AG10803 (cell line): ENCODE data around the gene SEC23A.
"Not testable (repeated sequence)": the region's sequence is repeated elsewhere in the genome, so short reads cannot be mapped to it uniquely, and the experiment has no call there.

ENCODE experiments used
- DNase-seq: peaks from one replicate; pipeline ENCODE4 v3.0.0; 2010; ENCODE audit warnings: low read depth
- H3K4me3 ChIP-seq: 2 replicates; pipeline ENCODE4 v1.5.1; 2011; ENCODE audit warnings: mild to moderate bottlenecking, low read length, control low read depth
- CTCF ChIP-seq: conservative IDR thresholded peaks from 2 replicates; pipeline ENCODE4 v1.5.1; 2011; ENCODE audit warnings: mild to moderate bottlenecking, low read length, control low read depth, inconsistent platforms

The SEC23A gene

GRCh38 chr14:39102969-39103957 is at the start of gene SEC23A:
SEC23A (minus strand) TSS chr14:39103235; CDS start chr14:39096118, 7,117 bp downstream.
- peak within 1 kb of the TSS; percentile 84 for H3K4me3 ChIP-seq
- TF ChIP-seq CTCF, result no peak
- peak; percentile 85 for DNase-seq

DNA sequence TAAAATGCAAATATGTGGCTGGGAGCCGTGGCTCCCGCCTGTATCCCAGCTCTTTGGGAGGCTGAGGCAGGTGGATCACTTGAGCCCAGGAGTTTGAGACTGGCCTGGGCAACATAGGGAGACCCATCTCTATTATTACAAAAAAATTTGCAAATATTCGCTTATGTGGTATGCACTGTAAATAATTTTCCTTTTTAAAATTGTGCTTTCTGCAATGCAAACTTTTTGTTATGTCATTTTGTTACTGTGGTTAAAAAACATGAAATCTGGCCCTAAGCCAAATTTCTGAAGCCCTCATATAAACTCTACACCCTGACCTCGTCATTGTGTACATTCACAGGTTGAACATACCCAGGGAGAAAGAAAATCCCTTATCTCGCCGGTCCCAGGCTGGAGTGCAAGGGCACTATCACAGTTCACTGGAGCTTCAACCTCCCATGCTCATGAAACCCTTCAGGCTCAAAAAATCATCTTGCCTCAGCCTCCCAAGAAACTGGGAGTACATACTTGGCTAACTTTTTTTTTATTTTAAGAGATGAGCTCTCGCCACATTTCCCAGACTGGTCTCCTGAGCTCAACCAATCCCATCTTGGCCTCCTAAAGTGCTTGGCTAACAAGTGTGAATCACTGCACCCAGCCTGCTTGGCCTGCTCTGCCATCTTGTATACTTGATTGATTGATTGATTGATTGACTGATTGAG is 42.4 kb upstream of the SEC23A start:
- TF ChIP-seq CTCF, result no peak
- H3K4me3 ChIP-seq, result no peak overlapping the region
- no peak for DNase-seq

DNA sequence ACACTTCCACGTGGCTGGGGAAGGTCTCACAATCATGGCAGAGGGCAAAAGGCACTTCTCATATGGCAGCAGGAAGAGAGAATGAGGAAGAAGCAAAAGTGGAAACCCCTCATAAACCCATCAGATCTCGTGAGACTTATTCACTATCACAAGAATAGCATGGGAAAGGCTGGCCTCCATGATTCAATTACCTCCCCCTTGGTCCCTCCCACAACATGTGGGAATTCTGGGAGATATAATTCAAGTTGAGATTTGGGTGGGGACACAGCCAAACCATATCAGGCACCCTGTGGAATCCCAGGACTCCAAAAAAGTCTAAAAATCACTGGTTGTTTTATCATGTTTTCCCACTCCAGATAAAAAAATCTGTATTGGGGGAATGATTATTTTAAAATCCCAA is 40.2 kb upstream of the SEC23A start:
- DNase-seq, H3K4me3 ChIP-seq: not testable (repeated sequence)

GRCh38 chr14:39141623-39142022 is 38.6 kb upstream of the SEC23A start:
- DNase-seq, H3K4me3 ChIP-seq: not testable (repeated sequence)

DNA sequence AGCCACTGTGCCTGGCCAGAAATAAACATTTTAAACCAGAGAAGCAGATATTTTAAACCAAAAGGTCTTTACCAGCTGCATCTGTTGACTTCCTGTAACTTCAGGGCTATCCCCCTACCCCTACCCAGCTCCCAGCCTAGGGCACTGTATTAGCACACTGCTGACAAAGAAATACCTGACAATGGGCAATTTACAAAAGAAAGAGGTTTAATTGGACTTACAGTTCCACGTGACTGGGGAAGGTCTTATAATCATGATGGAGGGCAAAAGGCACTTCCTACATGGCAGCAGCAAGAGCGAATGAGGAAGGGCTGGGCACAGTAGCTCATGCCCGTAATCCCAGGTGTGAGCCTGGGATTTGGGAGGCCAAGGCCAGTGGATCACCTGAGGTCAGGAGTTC is 37.1 kb upstream of the SEC23A start:
- TF ChIP-seq CTCF, result no peak
- H3K4me3 ChIP-seq, result no peak overlapping the region
- no peak for DNase-seq

DNA sequence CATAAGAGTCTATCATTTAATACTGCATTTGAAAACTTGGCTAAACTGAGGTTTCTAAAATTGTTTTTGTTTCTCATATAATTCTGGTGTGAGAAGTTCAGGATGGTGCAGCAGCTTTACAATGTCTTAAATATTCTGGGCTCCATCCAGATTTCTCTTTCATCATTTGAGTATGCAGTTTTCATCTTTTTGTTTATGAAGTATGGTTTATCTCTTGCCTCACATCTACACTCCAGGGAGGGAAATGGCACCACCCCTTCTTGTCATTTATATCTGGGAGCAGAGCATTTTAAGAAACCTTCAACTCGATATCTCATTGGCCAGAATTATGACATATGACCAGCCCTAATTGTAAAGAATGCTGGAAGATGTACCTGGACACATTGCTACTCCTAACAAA is 35.4 kb upstream of the SEC23A start:
- H3K4me3 ChIP-seq, result no peak overlapping the region
- no peak for DNase-seq
- no peak for TF ChIP-seq CTCF

- DNase-seq, H3K4me3 ChIP-seq: not testable (repeated sequence)
Measured at GRCh38 chr14:39137835-39138234, 34.8 kb upstream of the SEC23A start.

DNA sequence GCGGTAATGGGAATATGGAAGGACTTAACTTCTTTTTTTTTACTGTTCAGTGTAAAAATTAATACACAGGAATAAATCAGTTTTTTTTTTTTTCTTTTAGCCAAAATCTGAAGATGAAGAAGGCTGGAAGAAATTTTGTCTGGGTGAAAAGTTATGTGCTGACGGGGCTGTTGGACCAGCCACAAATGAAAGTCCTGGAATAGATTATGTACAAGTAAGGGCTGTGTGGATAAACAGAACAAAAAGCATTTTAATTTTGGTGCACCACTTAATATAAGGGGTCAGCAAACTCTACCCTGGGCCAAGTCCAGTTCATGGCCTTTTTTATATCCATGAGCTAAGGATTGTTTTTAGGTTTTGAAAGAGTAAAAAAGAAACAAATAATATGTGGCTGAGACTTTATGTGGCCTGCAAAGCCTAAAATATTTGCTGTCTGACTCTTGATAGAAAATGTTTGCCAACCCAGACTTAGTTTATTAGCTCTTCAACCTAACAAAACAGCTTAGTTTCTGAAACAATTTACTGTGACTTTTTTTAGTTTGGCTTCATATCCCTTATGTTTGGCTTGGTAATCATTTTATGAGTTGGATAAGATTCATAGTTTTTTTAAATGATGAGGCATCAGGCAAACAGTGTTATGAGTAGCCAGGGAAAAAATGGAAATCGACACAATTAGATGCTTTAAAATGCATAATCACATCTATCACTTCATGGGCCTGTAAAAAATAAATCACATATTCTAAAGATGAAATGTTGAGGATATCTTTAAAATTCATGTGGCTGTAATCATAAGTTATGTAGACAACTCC is 19.5 kb upstream of the SEC23A start:
- peak; percentile 25 for DNase-seq
- no peak overlapping the region for H3K4me3 ChIP-seq
- TF ChIP-seq CTCF, result no peak
